SK-N-SH (cell line): ENCODE data around the gene ITM2C. TPM values are rescaled to one million over a fixed set of nuclear protein-coding genes. Genes with fewer than 3 reads are reported as not detected.

Experiments
- CTCF ChIA-PET: fragments of 300-600, 350-600 bp; formaldehyde crosslinking; extraction: SDS; loops from one replicate; lab custom pipeline; 2021; lab: Yijun Ruan, JAX
- POLR2A ChIA-PET: fragments of 350-600 bp; sonication (Branson Sonifier 250); formaldehyde crosslinking; extraction: SDS; loops from one replicate; lab custom pipeline; 2020; ENCODE audit warnings: antibody characterized with exemption, inconsistent platforms; lab: Yijun Ruan, JAX
- DNase-seq: peaks from one replicate; pipeline ENCODE4 v3.0.0; 2012
- H2AFZ ChIP-seq: fragments of 200-600 bp; sonication (generic); 2 replicates; pipeline ENCODE4 v1.8.1; 2016; ENCODE audit warnings: antibody characterized with exemption, mild to moderate bottlenecking, low read depth
- H3F3A ChIP-seq: fragments of 200-600 bp; sonication (generic); replicated peaks from 2 replicates; pipeline ENCODE3; 2016; ENCODE audit warnings: antibody characterized with exemption, mild to moderate bottlenecking; ENCODE audit not compliant: insufficient read depth
- H3K27ac ChIP-seq, 2 experiments: fragments of 200-500 bp in 1 of 2; fragments of 200-600 bp in 1 of 2; sonication (Bioruptor generic) in 1 of 2; sonication (generic), shearing (Covaris generic) in 1 of 2; 2 replicates each; pipeline versions ENCODE4 v1.5.1 to v1.6.1; 2014 to 2016; ENCODE audit warnings: low read depth in 2 of 2, inconsistent platforms in 1 of 2, low read length in 1 of 2, mild to moderate bottlenecking in 1 of 2, mixed read lengths in 1 of 2
- H3K27me3 ChIP-seq: fragments of 200-600 bp; sonication (generic), shearing (Covaris generic); 2 replicates; pipeline ENCODE4 v1.6.1; 2016; ENCODE audit warnings: mixed run types; ENCODE audit not compliant: insufficient read depth
- H3K36me3 ChIP-seq, 2 experiments: fragments of 200-500 bp in 1 of 2; fragments of 200-600 bp in 1 of 2; sonication (Bioruptor generic) in 1 of 2; sonication (generic) in 1 of 2; replicated peaks in 1 of 2; 2 replicates each; pipeline versions ENCODE3 to v1.5.1; 2014 to 2016; ENCODE audit warnings: low read length in 1 of 2, mild to moderate bottlenecking in 1 of 2; ENCODE audit not compliant: insufficient read depth in 2 of 2, control insufficient read depth in 1 of 2
- H3K4me1 ChIP-seq, 2 experiments: fragments of 200-500 bp in 1 of 2; fragments of 200-600 bp in 1 of 2; sonication (Bioruptor generic) in 1 of 2; sonication (generic), shearing (Covaris generic) in 1 of 2; 2 replicates each; pipeline versions ENCODE4 v1.5.1 to v1.6.1; 2014 to 2016; ENCODE audit warnings: low read depth in 1 of 2, low read length in 1 of 2, mixed run types in 1 of 2; ENCODE audit not compliant: insufficient read depth in 2 of 2, control insufficient read depth in 1 of 2
- H3K4me2 ChIP-seq: fragments of 200-600 bp; sonication (generic), shearing (Covaris generic); 2 replicates; pipeline ENCODE4 v1.6.1; 2017; ENCODE audit warnings: mixed run types
- H3K4me3 ChIP-seq, 2 experiments: fragments of 200-500 bp in 1 of 2; fragments of 200-600 bp in 1 of 2; sonication (Bioruptor generic) in 1 of 2; sonication (generic), shearing (Covaris generic) in 1 of 2; 2 replicates each; pipeline versions ENCODE4 v1.5.1 to v1.8.1; 2014 to 2016; ENCODE audit warnings: low read depth in 2 of 2, inconsistent platforms in 1 of 2, low read length in 1 of 2, mild to moderate bottlenecking in 1 of 2, mixed read lengths in 1 of 2, moderate library complexity in 1 of 2
- H3K79me2 ChIP-seq: fragments of 200-600 bp; sonication (generic); 2 replicates; pipeline ENCODE4 v1.8.1; 2017; ENCODE audit warnings: mild to moderate bottlenecking; ENCODE audit not compliant: insufficient read depth
- H3K9ac ChIP-seq: fragments of 200-600 bp; sonication (generic); 2 replicates; pipeline ENCODE4 v1.6.1; 2017; ENCODE audit warnings: mixed run types
- H3K9me2 ChIP-seq: fragments of 200-600 bp; sonication (generic); 2 replicates; pipeline ENCODE4 v1.6.1; 2017; ENCODE audit warnings: mixed run types
- H3K9me3 ChIP-seq: fragments of 200-600 bp; sonication (generic); 2 replicates; pipeline ENCODE4 v1.6.1; 2017; ENCODE audit warnings: mixed run types, mild to moderate bottlenecking, moderate library complexity
- H4K20me1 ChIP-seq: fragments of 200-600 bp; sonication (generic); 2 replicates; pipeline ENCODE4 v1.6.1; 2017; ENCODE audit warnings: mild to moderate bottlenecking, mixed run types; ENCODE audit not compliant: insufficient read depth
- ELF1 ChIP-seq: IDR thresholded peaks from 2 replicates; pipeline ENCODE4 v1.4.0; 2012
- EZH2phosphoT487 ChIP-seq: fragments of 200-600 bp; sonication (generic); IDR thresholded peaks from 2 replicates; pipeline ENCODE4 v1.6.1; 2017; ENCODE audit warnings: low read depth, mixed run types, mild to moderate bottlenecking, antibody characterized with exemption, moderate library complexity, borderline replicate concordance
- FOSL2 ChIP-seq: IDR thresholded peaks from 2 replicates; pipeline ENCODE4 v1.4.0; 2012; ENCODE audit warnings: low read depth, mild to moderate bottlenecking, moderate library complexity, borderline replicate concordance
- FOXJ3 ChIP-seq: sonication (generic); formaldehyde crosslinking; IDR thresholded peaks from 2 replicates; pipeline ENCODE4 v1.5.1; 2020; ENCODE audit warnings: mild to moderate bottlenecking, missing genetic modification reagents
- GATA2 ChIP-seq: sonication (generic); formaldehyde crosslinking; IDR thresholded peaks from 2 replicates; pipeline ENCODE4 v1.5.0; 2020; ENCODE audit warnings: mild to moderate bottlenecking, missing genetic modification reagents
- NFIC ChIP-seq: IDR thresholded peaks from 2 replicates; pipeline ENCODE4 v1.4.0; 2012; ENCODE audit warnings: borderline replicate concordance
- RAD21 ChIP-seq: IDR thresholded peaks from 2 replicates; pipeline ENCODE4 v1.6.1; 2012; ENCODE audit warnings: mild to moderate bottlenecking, low read length
- RCOR1 ChIP-seq: fragments of 150-350 bp; IDR thresholded peaks from 2 replicates; pipeline ENCODE4 v1.6.1; 2017; ENCODE audit warnings: antibody characterized with exemption, low read length
- RFX5 ChIP-seq: IDR thresholded peaks from 2 replicates; pipeline ENCODE4 v1.6.1; 2012; ENCODE audit warnings: mild to moderate bottlenecking, improper control_type of control experiment, low read length
- RXRA ChIP-seq: IDR thresholded peaks from 2 replicates; pipeline ENCODE4 v1.4.0; 2012; ENCODE audit warnings: low read depth, mild to moderate bottlenecking, borderline replicate concordance
- SIN3A ChIP-seq: IDR thresholded peaks from 2 replicates; pipeline ENCODE4 v1.6.1; 2012; ENCODE audit warnings: low read depth, mild to moderate bottlenecking, low read length, moderate library complexity, borderline replicate concordance
- TAF1 ChIP-seq: IDR thresholded peaks from 2 replicates; pipeline ENCODE4 v1.6.1; 2012; ENCODE audit warnings: low read depth, mild to moderate bottlenecking, low read length, moderate library complexity, borderline replicate concordance
- TEAD4 ChIP-seq: IDR thresholded peaks from 2 replicates; pipeline ENCODE4 v1.4.0; 2012; ENCODE audit warnings: mild to moderate bottlenecking, borderline replicate concordance; ENCODE audit not compliant: insufficient read depth
- USF2 ChIP-seq: fragments of 150-350 bp; IDR thresholded peaks from 2 replicates; pipeline ENCODE4 v1.6.1; 2017; ENCODE audit warnings: antibody characterized with exemption, low read length, low read depth, borderline replicate concordance
- YY1 ChIP-seq: IDR thresholded peaks from 2 replicates; pipeline ENCODE4 v1.4.0; 2012; ENCODE audit warnings: low read depth, mild to moderate bottlenecking
- ZBTB33 ChIP-seq: IDR thresholded peaks from 2 replicates; pipeline ENCODE4 v1.4.0; 2012; ENCODE audit warnings: low read depth, borderline replicate concordance
- WGBS: methylation state at CpG from one replicate; pipeline ENCODE4 v1.1.6; 2017; ENCODE audit warnings: low lambda C conversion rate; 5-methylcytosine and 5-hydroxymethylcytosine counted together
- polyA plus RNA-seq, 3 experiments: library from polyadenylated mRNA; depleted of rRNA; stranded (reverse); fragments of >200 nt; gene quantifications; 2 replicates each; pipeline ENCODE4 v1.2.3, GENCODE V29; 2012
- TF ChIP-seq, protein P1 (sequence below): fragments of 200-600 bp; sonication (generic); IDR thresholded peaks from 2 replicates; pipeline ENCODE4 v1.6.1; 2017; ENCODE audit warnings: antibody characterized with exemption, mild to moderate bottlenecking, moderate library complexity
- TF ChIP-seq, protein P2 (sequence below): IDR thresholded peaks from 2 replicates; pipeline ENCODE4 v1.4.0; 2012; ENCODE audit warnings: low read depth, borderline replicate concordance
- TF ChIP-seq, protein P3 (sequence below): IDR thresholded peaks from 2 replicates; pipeline ENCODE4 v1.4.0; 2012; ENCODE audit warnings: low read depth
- TF ChIP-seq, protein P4 (sequence below): fragments of 150-350 bp; IDR thresholded peaks from 2 replicates; pipeline ENCODE4 v1.6.1; 2016; ENCODE audit warnings: mild to moderate bottlenecking, low read depth, low read length

The ITM2C gene
- polyA plus RNA-seq, 1 of the 3 experiments (the other 2 are of a cell fraction), result 288 TPM

- no peaks in the 10 kb centered on the region for H3K27me3 ChIP-seq
- ChIA-PET POLR2A (interaction anchor here (0.7 kb wide), 1 partner anchor 43 kb away, joined by 3 read pairs; no protein-coding TSS in a partner anchor), CTCF (interaction anchor here (1.5 to 7.9 kb wide), 6 partner anchors 19 to 120 kb away, joined by 5 to 58 read pairs (median 10); no protein-coding TSS in a partner anchor)
- peak; percentile 58 for DNase-seq
- H3K4me1 ChIP-seq, result peaks cover 40 to 63% of the 10 kb centered on the region in 2 experiments
- no peaks in the 10 kb centered on the region for H3K79me2 ChIP-seq
- no peaks in the 10 kb centered on the region for H3K9me2 ChIP-seq
- 43% methylated on average over 9 of the region's 13 CpGs for WGBS
- H3K9me3 ChIP-seq, result no peaks in the 10 kb centered on the region
- H3F3A ChIP-seq, result peaks cover 9% of the 10 kb centered on the region
- peaks cover 35% of the 10 kb centered on the region; the same call in 1 of the 2 replicates for H4K20me1 ChIP-seq
- peak overlapping the region; percentile 97 for H3K4me2 ChIP-seq
- H3K9ac ChIP-seq, result no peak overlapping the region
- peak overlapping the region in 1 of 2 experiments; percentile 95; a peak in 1 of 4 replicates for H3K4me3 ChIP-seq
- H3K36me3 ChIP-seq, result no peaks in the 10 kb centered on the region
- H3K27ac ChIP-seq, result peak overlapping the region in 1 of 2 experiments; percentile 86; a peak in 2 of 4 replicates
- H2AFZ ChIP-seq, result no peak overlapping the region
- no peak for TF ChIP-seq GATA2
- TF ChIP-seq, protein P1, sequence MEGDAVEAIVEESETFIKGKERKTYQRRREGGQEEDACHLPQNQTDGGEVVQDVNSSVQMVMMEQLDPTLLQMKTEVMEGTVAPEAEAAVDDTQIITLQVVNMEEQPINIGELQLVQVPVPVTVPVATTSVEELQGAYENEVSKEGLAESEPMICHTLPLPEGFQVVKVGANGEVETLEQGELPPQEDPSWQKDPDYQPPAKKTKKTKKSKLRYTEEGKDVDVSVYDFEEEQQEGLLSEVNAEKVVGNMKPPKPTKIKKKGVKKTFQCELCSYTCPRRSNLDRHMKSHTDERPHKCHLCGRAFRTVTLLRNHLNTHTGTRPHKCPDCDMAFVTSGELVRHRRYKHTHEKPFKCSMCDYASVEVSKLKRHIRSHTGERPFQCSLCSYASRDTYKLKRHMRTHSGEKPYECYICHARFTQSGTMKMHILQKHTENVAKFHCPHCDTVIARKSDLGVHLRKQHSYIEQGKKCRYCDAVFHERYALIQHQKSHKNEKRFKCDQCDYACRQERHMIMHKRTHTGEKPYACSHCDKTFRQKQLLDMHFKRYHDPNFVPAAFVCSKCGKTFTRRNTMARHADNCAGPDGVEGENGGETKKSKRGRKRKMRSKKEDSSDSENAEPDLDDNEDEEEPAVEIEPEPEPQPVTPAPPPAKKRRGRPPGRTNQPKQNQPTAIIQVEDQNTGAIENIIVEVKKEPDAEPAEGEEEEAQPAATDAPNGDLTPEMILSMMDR, result no peak
- TF ChIP-seq, protein P2, sequence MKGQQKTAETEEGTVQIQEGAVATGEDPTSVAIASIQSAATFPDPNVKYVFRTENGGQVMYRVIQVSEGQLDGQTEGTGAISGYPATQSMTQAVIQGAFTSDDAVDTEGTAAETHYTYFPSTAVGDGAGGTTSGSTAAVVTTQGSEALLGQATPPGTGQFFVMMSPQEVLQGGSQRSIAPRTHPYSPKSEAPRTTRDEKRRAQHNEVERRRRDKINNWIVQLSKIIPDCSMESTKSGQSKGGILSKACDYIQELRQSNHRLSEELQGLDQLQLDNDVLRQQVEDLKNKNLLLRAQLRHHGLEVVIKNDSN, result no peak
- TF ChIP-seq RXRA, result no peak
- no peak for TF ChIP-seq TEAD4
- TF ChIP-seq ZBTB33, result no peak
- TF ChIP-seq FOSL2, result no peak
- no peak for TF ChIP-seq USF2
- TF ChIP-seq NFIC, result peak; percentile 89
- TF ChIP-seq ELF1, result no peak
- TF ChIP-seq, protein P3, sequence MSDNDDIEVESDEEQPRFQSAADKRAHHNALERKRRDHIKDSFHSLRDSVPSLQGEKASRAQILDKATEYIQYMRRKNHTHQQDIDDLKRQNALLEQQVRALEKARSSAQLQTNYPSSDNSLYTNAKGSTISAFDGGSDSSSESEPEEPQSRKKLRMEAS, result no peak
- TF ChIP-seq YY1, result no peak
- TF ChIP-seq SIN3A, result no peak
- 0 out of 2 replicates have a peak, but pooled peaks have one; percentile 21 for TF ChIP-seq RAD21
- TF ChIP-seq, protein P4, sequence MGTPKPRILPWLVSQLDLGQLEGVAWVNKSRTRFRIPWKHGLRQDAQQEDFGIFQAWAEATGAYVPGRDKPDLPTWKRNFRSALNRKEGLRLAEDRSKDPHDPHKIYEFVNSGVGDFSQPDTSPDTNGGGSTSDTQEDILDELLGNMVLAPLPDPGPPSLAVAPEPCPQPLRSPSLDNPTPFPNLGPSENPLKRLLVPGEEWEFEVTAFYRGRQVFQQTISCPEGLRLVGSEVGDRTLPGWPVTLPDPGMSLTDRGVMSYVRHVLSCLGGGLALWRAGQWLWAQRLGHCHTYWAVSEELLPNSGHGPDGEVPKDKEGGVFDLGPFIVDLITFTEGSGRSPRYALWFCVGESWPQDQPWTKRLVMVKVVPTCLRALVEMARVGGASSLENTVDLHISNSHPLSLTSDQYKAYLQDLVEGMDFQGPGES, result no peak
- TF ChIP-seq FOXJ3, result 0 out of 2 replicates have a peak, but pooled peaks have one; percentile 16
- TF ChIP-seq RFX5, result no peak
- TF ChIP-seq RCOR1, result peak; percentile 37; the same call in 1 of the 2 replicates
- no peak for TF ChIP-seq TAF1
- TF ChIP-seq EZH2phosphoT487, result no peak
Observed at GRCh38 chr2:230866756-230867523, 2.2 kb downstream of the ITM2C start.
